Nephron (organoid): ENCODE data around the gene KRT6C.
"Not testable (repeated sequence)": the region's sequence is repeated elsewhere in the genome, so short reads cannot be mapped to it uniquely, and the experiment has no call there.

Experiments
- H3K27ac Mint-ChIP-seq, 3 experiments: 2 replicates each; pipeline ENCODE4 v1.8.0; 2020; ENCODE audit warnings: mixed read lengths in 3 of 3, mild to moderate bottlenecking in 2 of 3, moderate library complexity in 1 of 3
- H3K27me3 Mint-ChIP-seq: 2 replicates; pipeline ENCODE4 v1.8.0; 2021; ENCODE audit warnings: low read depth, mild to moderate bottlenecking, moderate library complexity, mixed read lengths
- H3K36me3 Mint-ChIP-seq: 2 replicates; pipeline ENCODE4 v1.8.0; 2020; ENCODE audit warnings: low read depth, mixed read lengths
- H3K4me1 Mint-ChIP-seq: 2 replicates; pipeline ENCODE4 v1.8.0; 2020; ENCODE audit warnings: mixed read lengths
- H3K4me3 Mint-ChIP-seq, 3 experiments: 2 replicates each; pipeline ENCODE4 v1.8.0; 2020; ENCODE audit warnings: mild to moderate bottlenecking in 3 of 3, mixed read lengths in 3 of 3, moderate library complexity in 2 of 3
- H3K9me3 Mint-ChIP-seq: 2 replicates; pipeline ENCODE4 v1.8.0; 2020; ENCODE audit warnings: mixed read lengths
- TF ChIP-seq, protein P1 (sequence below), 3 experiments: fragments of 200-600 bp; sonication (generic); IDR thresholded peaks; one replicate each; pipeline ENCODE4 v1.5.0; 2021; ENCODE audit warnings: antibody characterized with exemption in 3 of 3; ENCODE audit not compliant: unreplicated experiment in 3 of 3

The KRT6C gene

GRCh38 chr12:52488736-52489135 is 15.1 kb upstream of the KRT6C start:
- TF ChIP-seq, protein P1, sequence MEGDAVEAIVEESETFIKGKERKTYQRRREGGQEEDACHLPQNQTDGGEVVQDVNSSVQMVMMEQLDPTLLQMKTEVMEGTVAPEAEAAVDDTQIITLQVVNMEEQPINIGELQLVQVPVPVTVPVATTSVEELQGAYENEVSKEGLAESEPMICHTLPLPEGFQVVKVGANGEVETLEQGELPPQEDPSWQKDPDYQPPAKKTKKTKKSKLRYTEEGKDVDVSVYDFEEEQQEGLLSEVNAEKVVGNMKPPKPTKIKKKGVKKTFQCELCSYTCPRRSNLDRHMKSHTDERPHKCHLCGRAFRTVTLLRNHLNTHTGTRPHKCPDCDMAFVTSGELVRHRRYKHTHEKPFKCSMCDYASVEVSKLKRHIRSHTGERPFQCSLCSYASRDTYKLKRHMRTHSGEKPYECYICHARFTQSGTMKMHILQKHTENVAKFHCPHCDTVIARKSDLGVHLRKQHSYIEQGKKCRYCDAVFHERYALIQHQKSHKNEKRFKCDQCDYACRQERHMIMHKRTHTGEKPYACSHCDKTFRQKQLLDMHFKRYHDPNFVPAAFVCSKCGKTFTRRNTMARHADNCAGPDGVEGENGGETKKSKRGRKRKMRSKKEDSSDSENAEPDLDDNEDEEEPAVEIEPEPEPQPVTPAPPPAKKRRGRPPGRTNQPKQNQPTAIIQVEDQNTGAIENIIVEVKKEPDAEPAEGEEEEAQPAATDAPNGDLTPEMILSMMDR (IDR thresholded peaks at IDR 0.05; ENCODE audit: unreplicated experiment in 3 of 3) = no peak
- no peaks in the 10 kb centered on the region for H3K36me3 Mint-ChIP-seq
- H3K27me3 Mint-ChIP-seq = peaks cover 22% of the 10 kb centered on the region
- H3K9me3 Mint-ChIP-seq = no peaks in the 10 kb centered on the region
- no peaks in the 10 kb centered on the region for H3K4me1 Mint-ChIP-seq
- no peak overlapping the region for H3K27ac Mint-ChIP-seq
- H3K4me3 Mint-ChIP-seq = no peak overlapping the region

DNA sequence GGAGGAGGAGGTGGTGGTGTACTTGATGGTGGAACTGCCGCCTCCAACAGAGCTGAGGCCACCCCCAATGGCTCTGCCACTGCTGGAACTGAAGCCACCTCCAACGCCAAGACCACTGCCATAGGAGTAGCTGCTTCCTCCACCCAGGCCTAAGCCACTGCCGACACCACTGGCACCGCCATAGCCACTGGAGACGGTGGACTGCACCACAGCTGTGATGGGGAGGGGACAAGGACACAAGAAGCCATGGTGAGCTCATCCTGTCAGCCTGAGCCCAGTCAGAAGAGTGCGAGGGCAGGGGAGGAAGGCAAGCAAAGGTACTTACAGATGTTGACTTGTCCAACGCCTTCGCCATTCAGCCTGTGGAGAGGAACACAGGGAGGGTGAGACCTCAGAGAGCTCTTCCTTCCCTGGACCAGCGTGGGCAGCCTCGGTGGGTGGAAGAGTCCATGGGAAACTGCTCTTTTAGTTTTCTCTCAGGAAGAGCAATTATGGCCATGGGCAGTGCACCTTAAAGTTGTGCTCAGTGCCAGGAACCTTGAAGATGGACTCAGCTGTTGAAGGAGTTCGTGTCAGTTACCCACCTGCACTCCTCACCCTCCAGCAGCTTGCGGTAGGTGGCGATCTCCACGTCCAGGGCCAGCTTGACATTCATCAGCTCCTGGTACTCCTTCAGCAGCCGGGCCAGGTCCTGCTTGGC is 14.3 kb upstream of the KRT6C start:
- peaks cover 22% of the 10 kb centered on the region for H3K27me3 Mint-ChIP-seq

DNA sequence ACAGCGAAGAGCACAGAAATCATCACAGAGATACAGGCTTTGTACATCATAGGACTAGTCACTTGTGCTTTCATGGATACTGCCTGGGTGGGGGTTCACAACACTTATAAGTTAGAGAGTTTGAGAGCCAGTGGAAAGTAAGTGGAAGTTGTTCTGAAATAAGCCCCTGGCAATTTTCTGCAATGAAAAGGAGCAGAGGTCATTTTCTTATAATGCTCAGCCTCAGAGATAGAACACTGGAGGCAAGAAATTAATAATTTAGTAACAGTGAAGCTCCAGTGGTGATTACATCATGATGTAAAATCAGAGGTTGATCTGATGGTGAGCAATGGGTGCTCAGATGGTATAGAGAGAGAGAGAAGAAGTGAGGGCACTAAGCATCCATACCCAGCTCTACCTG is 13.6 kb upstream of the KRT6C start:
- H3K27me3 Mint-ChIP-seq = peaks cover 20% of the 10 kb centered on the region
- no peaks in the 10 kb centered on the region for H3K36me3 Mint-ChIP-seq
- TF ChIP-seq, protein P1 (IDR thresholded peaks at IDR 0.05; ENCODE audit: unreplicated experiment in 3 of 3) = no peak
- H3K4me1 Mint-ChIP-seq = no peaks in the 10 kb centered on the region
- no peak overlapping the region for H3K4me3 Mint-ChIP-seq
- no peak overlapping the region for H3K27ac Mint-ChIP-seq
- peaks cover 3% of the 10 kb centered on the region for H3K9me3 Mint-ChIP-seq

More for the DNA sequence above, 14.3 kb upstream of the KRT6C start:
- H3K9me3 Mint-ChIP-seq, H3K36me3 Mint-ChIP-seq, H3K27ac Mint-ChIP-seq, H3K4me1 Mint-ChIP-seq, H3K4me3 Mint-ChIP-seq: not testable (repeated sequence)

DNA sequence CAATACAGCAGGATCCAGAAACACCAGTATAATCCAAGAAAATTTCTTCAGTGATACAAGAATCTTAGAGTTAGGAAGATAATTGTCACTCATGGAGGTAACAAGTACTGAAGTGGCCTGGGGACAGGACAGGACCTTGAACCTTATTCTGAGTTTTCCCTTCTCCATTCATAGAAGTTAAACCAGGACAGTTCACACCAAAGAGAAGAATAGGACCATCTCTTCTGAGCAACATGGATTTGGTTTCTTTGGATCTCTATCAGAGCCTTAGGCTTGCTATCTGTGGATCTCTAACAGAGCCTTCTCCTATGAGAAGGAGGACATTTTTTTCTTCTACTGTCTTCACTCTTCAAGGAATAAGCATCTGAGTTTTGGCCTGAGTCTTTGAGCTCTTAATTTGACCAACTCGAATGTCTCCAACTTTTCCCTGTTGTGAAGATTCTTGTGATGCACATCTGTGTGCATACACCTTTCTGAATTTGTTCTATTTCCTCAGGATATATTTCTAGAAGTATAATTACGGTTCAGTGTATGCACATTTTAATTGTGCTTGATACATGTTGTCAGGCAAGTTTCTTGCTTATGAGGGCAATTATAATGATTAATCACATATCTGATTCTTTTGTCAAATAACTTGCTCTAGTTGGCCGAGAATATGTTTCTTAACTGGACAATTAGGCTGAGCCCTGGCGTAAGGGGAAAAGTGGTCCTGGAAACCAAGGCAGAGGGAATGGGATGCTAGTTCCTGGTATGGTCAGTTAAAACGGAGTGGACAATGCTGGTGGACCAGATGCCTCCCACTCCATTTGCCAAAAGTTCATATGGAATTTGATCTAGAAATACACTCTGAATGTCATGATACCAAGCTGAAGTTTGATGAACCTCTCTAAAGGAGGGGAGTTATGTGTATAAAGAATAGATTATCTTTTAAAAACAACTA is 12.8 kb upstream of the KRT6C start:
- peaks cover 3% of the 10 kb centered on the region for H3K9me3 Mint-ChIP-seq
- no peak overlapping the region for H3K27ac Mint-ChIP-seq
- H3K4me3 Mint-ChIP-seq = no peak overlapping the region
- H3K4me1 Mint-ChIP-seq = no peaks in the 10 kb centered on the region
- peaks cover 17% of the 10 kb centered on the region for H3K27me3 Mint-ChIP-seq
- no peaks in the 10 kb centered on the region for H3K36me3 Mint-ChIP-seq
- TF ChIP-seq, protein P1 (IDR thresholded peaks at IDR 0.05; ENCODE audit: unreplicated experiment in 3 of 3) = no peak

DNA sequence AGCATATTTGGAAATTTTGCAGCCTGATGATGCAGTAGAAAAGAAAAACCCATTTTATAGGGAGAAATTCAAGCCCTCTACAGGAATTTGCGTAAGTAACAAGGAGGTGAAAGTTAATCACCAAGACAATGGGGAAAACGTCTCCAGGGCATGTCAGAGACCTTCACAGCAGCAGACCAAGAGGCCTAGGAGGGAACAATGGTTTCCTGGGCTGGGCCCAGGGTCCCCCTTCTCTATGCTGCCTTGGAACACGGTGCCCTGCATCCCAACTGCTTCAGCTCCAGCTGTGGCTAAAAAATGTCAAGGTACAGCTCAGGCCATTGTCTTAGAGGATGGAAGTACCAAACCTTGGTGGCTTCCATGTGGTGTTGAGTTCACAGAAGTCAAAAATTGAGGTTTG is 6.5 kb upstream of the KRT6C start:
- no peak overlapping the region for H3K27ac Mint-ChIP-seq
- H3K36me3 Mint-ChIP-seq = no peaks in the 10 kb centered on the region
- no peak overlapping the region for H3K4me3 Mint-ChIP-seq
- TF ChIP-seq, protein P1 (IDR thresholded peaks at IDR 0.05; ENCODE audit: unreplicated experiment in 3 of 3) = no peak
- H3K9me3 Mint-ChIP-seq = peaks cover 3% of the 10 kb centered on the region
- no peaks in the 10 kb centered on the region for H3K4me1 Mint-ChIP-seq
- peaks cover 6% of the 10 kb centered on the region for H3K27me3 Mint-ChIP-seq

- Mint-ChIP-seq H3K27me3 (peaks cover 8% of the 10 kb centered on the region), H3K36me3 (no peaks in the 10 kb centered on the region), H3K27ac (no peak overlapping the region), H3K4me3 (no peak overlapping the region), H3K9me3 (no peaks in the 10 kb centered on the region), H3K4me1 (no peaks in the 10 kb centered on the region)
- TF ChIP-seq, protein P1 (IDR thresholded peaks at IDR 0.05; ENCODE audit: unreplicated experiment in 3 of 3) = no peak
Observed at GRCh38 chr12:52477651-52478050, 4.0 kb upstream of the KRT6C start.
